GM12801 (cell line): ENCODE results near the gene IL25.

Experiments used
- TF ChIP-seq, protein P1 (sequence below): IDR thresholded peaks from one replicate; pipeline ENCODE4 v1.5.1; 2011; ENCODE audit warnings: control low read depth; ENCODE audit not compliant: insufficient read length; ENCODE audit errors: extremely low read depth

IL25 gene

DNA sequence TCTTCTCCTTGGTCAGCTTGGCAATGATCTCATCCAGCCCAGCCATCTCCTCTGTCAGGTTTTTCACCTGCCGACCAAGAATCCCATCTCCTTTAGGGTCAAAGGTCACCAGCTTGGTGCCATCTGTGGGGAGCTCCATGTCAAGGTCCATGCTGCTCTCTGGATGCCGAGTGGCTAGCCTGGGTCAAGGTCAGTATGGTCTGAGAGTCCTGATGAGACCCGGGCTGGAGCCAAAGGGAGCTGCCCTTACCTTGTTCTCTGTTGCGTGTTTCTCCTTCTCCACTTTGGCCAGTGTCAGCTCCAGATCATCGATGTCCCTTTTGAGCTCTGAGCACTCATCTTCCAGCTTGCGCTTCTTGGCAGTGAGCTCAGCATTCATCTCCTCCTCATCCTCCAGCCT lies 51.0 kb downstream of the IL25 start:
- TF ChIP-seq, protein P1, sequence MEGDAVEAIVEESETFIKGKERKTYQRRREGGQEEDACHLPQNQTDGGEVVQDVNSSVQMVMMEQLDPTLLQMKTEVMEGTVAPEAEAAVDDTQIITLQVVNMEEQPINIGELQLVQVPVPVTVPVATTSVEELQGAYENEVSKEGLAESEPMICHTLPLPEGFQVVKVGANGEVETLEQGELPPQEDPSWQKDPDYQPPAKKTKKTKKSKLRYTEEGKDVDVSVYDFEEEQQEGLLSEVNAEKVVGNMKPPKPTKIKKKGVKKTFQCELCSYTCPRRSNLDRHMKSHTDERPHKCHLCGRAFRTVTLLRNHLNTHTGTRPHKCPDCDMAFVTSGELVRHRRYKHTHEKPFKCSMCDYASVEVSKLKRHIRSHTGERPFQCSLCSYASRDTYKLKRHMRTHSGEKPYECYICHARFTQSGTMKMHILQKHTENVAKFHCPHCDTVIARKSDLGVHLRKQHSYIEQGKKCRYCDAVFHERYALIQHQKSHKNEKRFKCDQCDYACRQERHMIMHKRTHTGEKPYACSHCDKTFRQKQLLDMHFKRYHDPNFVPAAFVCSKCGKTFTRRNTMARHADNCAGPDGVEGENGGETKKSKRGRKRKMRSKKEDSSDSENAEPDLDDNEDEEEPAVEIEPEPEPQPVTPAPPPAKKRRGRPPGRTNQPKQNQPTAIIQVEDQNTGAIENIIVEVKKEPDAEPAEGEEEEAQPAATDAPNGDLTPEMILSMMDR = no peak

DNA sequence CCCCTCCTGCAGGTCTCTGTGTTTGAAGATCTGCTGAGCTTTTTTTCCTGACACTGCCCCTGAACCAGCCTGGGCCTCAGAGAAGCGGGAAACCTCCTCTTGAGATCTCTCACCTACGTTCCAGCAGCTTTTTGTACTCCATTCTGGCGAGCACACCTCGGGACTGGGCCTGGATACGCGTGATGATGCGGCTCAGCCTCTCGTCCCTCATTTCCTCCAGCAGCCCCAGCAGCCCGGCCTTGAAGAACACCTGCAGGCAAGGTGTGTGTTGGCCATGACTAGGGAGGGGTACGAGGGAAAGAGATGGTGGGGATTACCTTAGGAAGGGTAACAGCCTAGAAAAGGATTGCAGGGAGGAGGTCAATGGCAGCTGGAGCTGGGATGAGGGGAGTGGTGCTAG lies 52.6 kb downstream of the IL25 start:
- TF ChIP-seq, protein P1 = no peak
